ENCODE results near the gene SPG11. TPM values are rescaled to one million over a fixed set of nuclear protein-coding genes. Genes with fewer than 3 reads are reported as not detected.

Gene SPG11
- total RNA-seq, 1 experiment from 2014 or later: 38.3 TPM

DNA sequence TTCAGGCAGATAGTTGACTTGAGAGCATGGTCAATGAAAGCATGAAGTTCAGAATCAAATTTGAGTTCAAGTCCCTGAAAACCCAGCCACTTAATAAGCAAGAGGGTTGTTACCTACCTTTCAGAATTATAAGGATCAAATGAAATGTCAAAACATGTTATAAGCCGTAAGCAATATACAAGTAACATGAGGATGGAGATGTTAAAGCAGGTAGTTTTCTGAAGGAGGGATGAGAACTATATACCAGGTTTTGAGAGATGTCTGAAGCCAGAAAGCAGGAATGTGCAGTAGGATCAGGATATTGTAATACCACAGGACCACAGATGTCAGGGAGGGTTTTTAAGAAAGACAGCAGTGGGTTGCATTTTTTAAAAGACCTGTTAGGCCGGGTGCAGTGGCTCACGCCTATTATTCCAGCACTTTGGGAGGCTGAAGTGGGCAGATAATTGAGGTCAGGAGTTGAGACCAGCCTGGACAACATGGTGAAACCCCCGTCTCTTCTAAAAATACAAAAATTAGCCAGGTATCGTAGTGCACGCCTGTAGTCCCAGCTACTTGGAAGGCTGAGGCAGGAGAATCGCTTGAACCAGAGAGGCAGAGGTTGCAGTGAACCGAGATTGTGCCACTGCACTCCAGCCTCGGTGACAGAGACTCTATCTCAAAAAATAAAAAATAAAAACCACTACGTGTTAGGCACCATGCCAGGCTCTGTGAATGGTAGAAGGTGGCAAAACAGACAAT, 133.4 kb downstream of the SPG11 start:
- Histone ChIP-seq H2AK5ac (ENCODE audit: insufficient read length, low read length) (no peak overlapping the region), H3K9me3 (ENCODE audit: control insufficient read depth, low read depth, low read length) (no peaks in the 10 kb centered on the region), H4K5ac (ENCODE audit: insufficient read length, low read depth, low read length) (no peak overlapping the region), H3K27me3 (ENCODE audit: insufficient read depth, low read length) (no peaks in the 10 kb centered on the region), H3K4ac (ENCODE audit: low read depth, low read length) (no peak overlapping the region), H2BK20ac (ENCODE audit: low read depth, low read length, poor library complexity, severe bottlenecking) (no peak overlapping the region), H2AFZ (ENCODE audit: low read length) (no peak overlapping the region), H3K23ac (ENCODE audit: insufficient read length, low read depth, low read length) (no peak overlapping the region), H3K79me1 (ENCODE audit: insufficient read depth, low read depth, low read length, poor library complexity, severe bottlenecking) (no peaks in the 10 kb centered on the region), H3K4me2 (ENCODE audit: insufficient read depth, insufficient read length, low read length) (no peak overlapping the region), H3K56ac (ENCODE audit: insufficient read length, low read depth, low read length) (no peak overlapping the region), H4K8ac (replicated peaks; ENCODE audit: insufficient read length, low read depth, low read length) (no peak overlapping the region), H3K23me2 (ENCODE audit: insufficient read length, low read depth, low read length, poor library complexity, severe bottlenecking) (no peaks in the 10 kb centered on the region), H4K91ac (ENCODE audit: insufficient read length, low read depth, low read length) (no peak overlapping the region), H2BK12ac (ENCODE audit: insufficient read length, low read depth, low read length) (no peak overlapping the region), H3K9ac (ENCODE audit: extremely low read depth, insufficient read length, low read length) (no peak overlapping the region), H4K20me1 (ENCODE audit: control insufficient read depth, insufficient read depth, insufficient read length) (no peaks in the 10 kb centered on the region), H3K4me1 (ENCODE audit: insufficient read depth, low read length) (no peaks in the 10 kb centered on the region), H2BK120ac (ENCODE audit: low read depth, low read length, poor library complexity, severe bottlenecking) (no peak overlapping the region), H2BK15ac (ENCODE audit: low read depth, low read length) (no peak overlapping the region), H2BK5ac (ENCODE audit: insufficient read length, low read length) (no peak overlapping the region), H3K14ac (ENCODE audit: insufficient read depth, low read length) (no peak overlapping the region), H3K27ac (ENCODE audit: insufficient read length, low read depth, low read length) (no peak overlapping the region), H3T11ph (ENCODE audit: low read length) (no peak overlapping the region), H3K79me2 (ENCODE audit: insufficient read depth, low read length) (no peaks in the 10 kb centered on the region), H3K18ac (ENCODE audit: insufficient read length, low read depth, low read length) (no peak overlapping the region)
- peak overlapping the region in 2 of 3 experiments; percentile 4 to 49; a peak in 3 of 7 replicates for H3K27ac Mint-ChIP-seq
- TF ChIP-seq, protein P1, sequence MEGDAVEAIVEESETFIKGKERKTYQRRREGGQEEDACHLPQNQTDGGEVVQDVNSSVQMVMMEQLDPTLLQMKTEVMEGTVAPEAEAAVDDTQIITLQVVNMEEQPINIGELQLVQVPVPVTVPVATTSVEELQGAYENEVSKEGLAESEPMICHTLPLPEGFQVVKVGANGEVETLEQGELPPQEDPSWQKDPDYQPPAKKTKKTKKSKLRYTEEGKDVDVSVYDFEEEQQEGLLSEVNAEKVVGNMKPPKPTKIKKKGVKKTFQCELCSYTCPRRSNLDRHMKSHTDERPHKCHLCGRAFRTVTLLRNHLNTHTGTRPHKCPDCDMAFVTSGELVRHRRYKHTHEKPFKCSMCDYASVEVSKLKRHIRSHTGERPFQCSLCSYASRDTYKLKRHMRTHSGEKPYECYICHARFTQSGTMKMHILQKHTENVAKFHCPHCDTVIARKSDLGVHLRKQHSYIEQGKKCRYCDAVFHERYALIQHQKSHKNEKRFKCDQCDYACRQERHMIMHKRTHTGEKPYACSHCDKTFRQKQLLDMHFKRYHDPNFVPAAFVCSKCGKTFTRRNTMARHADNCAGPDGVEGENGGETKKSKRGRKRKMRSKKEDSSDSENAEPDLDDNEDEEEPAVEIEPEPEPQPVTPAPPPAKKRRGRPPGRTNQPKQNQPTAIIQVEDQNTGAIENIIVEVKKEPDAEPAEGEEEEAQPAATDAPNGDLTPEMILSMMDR (conservative IDR thresholded peaks at IDR 0.05): no peak
- peaks cover 1 to 13% (median 10%) of the 10 kb centered on the region in 3 experiments; a peak in 5 of 7 replicates for H3K36me3 Mint-ChIP-seq (ENCODE audit: insufficient read depth in 1 of 3, low read depth in 3 of 3)
- no peaks in the 10 kb centered on the region for H3K27me3 Mint-ChIP-seq (ENCODE audit: low read depth)
- no peaks in the 10 kb centered on the region for H3K9me3 Mint-ChIP-seq
- WGBS (ENCODE audit: extremely low coverage, insufficient read length, low lambda C conversion rate): no CpG with 5 or more reads among the region's 10 CpGs
- DNase-seq: no peak
- H3K4me1 Mint-ChIP-seq: peaks cover 3 to 5% of the 10 kb centered on the region in 2 experiments; a peak in 2 of 4 replicates
- no peak overlapping the region for H3K4me3 Mint-ChIP-seq
